Muscle layer of colon (tissue), 2 donors: ENCODE measurements around the gene EYS.

Experiments
- H3K27ac ChIP-seq: one replicate; pipeline ENCODE4 v1.7.0; 2013; ENCODE audit warnings: low read depth, mild to moderate bottlenecking, low read length, moderate library complexity
- H3K27me3 ChIP-seq, 2 donors: one replicate each; pipeline ENCODE4 v1.7.0; 2013; ENCODE audit warnings: low read length in 2 of 2, mild to moderate bottlenecking in 2 of 2; ENCODE audit not compliant: insufficient read depth in 2 of 2, control insufficient read depth in 1 of 2
- H3K36me3 ChIP-seq: one replicate; pipeline ENCODE4 v1.7.0; 2013; ENCODE audit warnings: mild to moderate bottlenecking, low read length; ENCODE audit not compliant: insufficient read depth
- H3K4me1 ChIP-seq: one replicate; pipeline ENCODE4 v1.7.0; 2013; ENCODE audit warnings: mild to moderate bottlenecking, low read length; ENCODE audit not compliant: insufficient read depth
- H3K4me3 ChIP-seq, 2 donors: one replicate each; pipeline ENCODE4 v1.7.0; 2013; ENCODE audit warnings: low read length in 2 of 2, low read depth in 1 of 2, mild to moderate bottlenecking in 1 of 2, moderate library complexity in 1 of 2
- H3K9ac ChIP-seq: one replicate; pipeline ENCODE4 v1.7.0; 2013; ENCODE audit warnings: low read length
- H3K9me3 ChIP-seq: one replicate; pipeline ENCODE4 v1.7.0; 2013; ENCODE audit warnings: mild to moderate bottlenecking, low read length
- donor health status: abdominal sarcoma.
- donor health status: Adenocarcinoma of cecum.

Gene EYS

GRCh38 chr6:64301307-64302236 lies 1405.5 kb downstream of the EYS start:
- Histone ChIP-seq H3K36me3 (no peaks in the 10 kb centered on the region), H3K9ac (no peak overlapping the region), H3K4me3 (no peak overlapping the region), H3K27ac (no peak overlapping the region), H3K9me3 (no peaks in the 10 kb centered on the region), H3K27me3 (no peaks in the 10 kb centered on the region), H3K4me1 (no peaks in the 10 kb centered on the region)

- Histone ChIP-seq H3K36me3 (no peaks in the 10 kb centered on the region), H3K4me3 (no peak overlapping the region), H3K4me1 (no peaks in the 10 kb centered on the region), H3K9me3 (no peaks in the 10 kb centered on the region), H3K27me3 (no peaks in the 10 kb centered on the region), H3K27ac (no peak overlapping the region), H3K9ac (no peak overlapping the region)
Observed at GRCh38 chr6:64299176-64299575, 1407.8 kb downstream of the EYS start.

- no peaks in the 10 kb centered on the region for H3K9me3 ChIP-seq
- no peaks in the 10 kb centered on the region for H3K27me3 ChIP-seq
- no peaks in the 10 kb centered on the region for H3K36me3 ChIP-seq
- H3K27ac ChIP-seq = no peak overlapping the region
- no peak overlapping the region for H3K9ac ChIP-seq
- H3K4me1 ChIP-seq = no peaks in the 10 kb centered on the region
- no peak overlapping the region for H3K4me3 ChIP-seq
Observed at GRCh38 chr6:64294034-64294433, 1413.0 kb downstream of the EYS start.

GRCh38 chr6:64293298-64293697 lies 1413.7 kb downstream of the EYS start:
- H3K9ac ChIP-seq = no peak overlapping the region
- H3K27ac ChIP-seq = no peak overlapping the region
- no peaks in the 10 kb centered on the region for H3K27me3 ChIP-seq
- H3K9me3 ChIP-seq = no peaks in the 10 kb centered on the region
- no peaks in the 10 kb centered on the region for H3K36me3 ChIP-seq
- no peak overlapping the region for H3K4me3 ChIP-seq
- no peaks in the 10 kb centered on the region for H3K4me1 ChIP-seq

- no peaks in the 10 kb centered on the region for H3K27me3 ChIP-seq
- no peak overlapping the region for H3K4me3 ChIP-seq
- H3K9me3 ChIP-seq = no peaks in the 10 kb centered on the region
- no peaks in the 10 kb centered on the region for H3K36me3 ChIP-seq
- H3K9ac ChIP-seq = no peak overlapping the region
- H3K27ac ChIP-seq = no peak overlapping the region
- no peaks in the 10 kb centered on the region for H3K4me1 ChIP-seq
Observed at GRCh38 chr6:64290867-64291266, 1416.2 kb downstream of the EYS start.

- Histone ChIP-seq H3K9ac (no peak overlapping the region), H3K9me3 (no peaks in the 10 kb centered on the region), H3K4me3 (no peak overlapping the region), H3K36me3 (no peaks in the 10 kb centered on the region), H3K4me1 (no peaks in the 10 kb centered on the region), H3K27me3 (no peaks in the 10 kb centered on the region), H3K27ac (no peak overlapping the region)
Observed at GRCh38 chr6:64289931-64290330, 1417.1 kb downstream of the EYS start.

- Histone ChIP-seq H3K27ac (no peak overlapping the region), H3K36me3 (no peaks in the 10 kb centered on the region), H3K9me3 (no peaks in the 10 kb centered on the region), H3K27me3 (no peaks in the 10 kb centered on the region), H3K4me1 (no peaks in the 10 kb centered on the region), H3K4me3 (no peak overlapping the region), H3K9ac (no peak overlapping the region)
Observed at GRCh38 chr6:64288351-64288750, 1418.7 kb downstream of the EYS start.

- Histone ChIP-seq H3K9ac (no peak overlapping the region), H3K36me3 (no peaks in the 10 kb centered on the region), H3K4me3 (no peak overlapping the region), H3K4me1 (no peaks in the 10 kb centered on the region), H3K9me3 (no peaks in the 10 kb centered on the region), H3K27me3 (no peaks in the 10 kb centered on the region), H3K27ac (no peak overlapping the region)
Observed at GRCh38 chr6:64281167-64281566, 1425.9 kb downstream of the EYS start.

- Histone ChIP-seq H3K4me1 (no peaks in the 10 kb centered on the region), H3K9me3 (no peaks in the 10 kb centered on the region), H3K27ac (no peak overlapping the region), H3K9ac (no peak overlapping the region), H3K27me3 (no peaks in the 10 kb centered on the region), H3K36me3 (no peaks in the 10 kb centered on the region), H3K4me3 (no peak overlapping the region)
Observed at GRCh38 chr6:64280569-64280968, 1426.5 kb downstream of the EYS start.

GRCh38 chr6:64270083-64270482 lies 1436.9 kb downstream of the EYS start:
- Histone ChIP-seq H3K27me3 (no peaks in the 10 kb centered on the region), H3K9ac (no peak overlapping the region), H3K9me3 (no peaks in the 10 kb centered on the region), H3K36me3 (no peaks in the 10 kb centered on the region), H3K4me1 (no peaks in the 10 kb centered on the region), H3K27ac (no peak overlapping the region), H3K4me3 (no peak overlapping the region)

- no peak overlapping the region for H3K27ac ChIP-seq
- no peaks in the 10 kb centered on the region for H3K27me3 ChIP-seq
- no peaks in the 10 kb centered on the region for H3K36me3 ChIP-seq
- no peak overlapping the region for H3K9ac ChIP-seq
- H3K9me3 ChIP-seq = no peaks in the 10 kb centered on the region
- no peaks in the 10 kb centered on the region for H3K4me1 ChIP-seq
- no peak overlapping the region for H3K4me3 ChIP-seq
Observed at GRCh38 chr6:64266351-64266821, 1440.6 kb downstream of the EYS start.

GRCh38 chr6:64263778-64264177 lies 1443.2 kb downstream of the EYS start:
- Histone ChIP-seq H3K4me1 (no peaks in the 10 kb centered on the region), H3K27me3 (no peaks in the 10 kb centered on the region), H3K9ac (no peak overlapping the region), H3K9me3 (no peaks in the 10 kb centered on the region), H3K27ac (no peak overlapping the region), H3K36me3 (no peaks in the 10 kb centered on the region), H3K4me3 (no peak overlapping the region)
